BE2C (cell line): ENCODE measurements around the gene SSRP1.
"Not testable (repeated sequence)": the region's sequence is repeated elsewhere in the genome, so short reads cannot be mapped to it uniquely, and the experiment has no call there.

Experiments
- DNase-seq: peaks from one replicate; pipeline ENCODE4 v3.0.0-alpha.2; 2020
- H3K27me3 ChIP-seq: fragments of 250-450 bp; sonication (Bioruptor Pico); 2 replicates; pipeline ENCODE4 v1.5.1; 2020; ENCODE audit warnings: mild to moderate bottlenecking
- H3K36me3 ChIP-seq: fragments of 250-450 bp; sonication (Bioruptor Pico); 2 replicates; pipeline ENCODE4 v1.5.1; 2020; ENCODE audit warnings: mild to moderate bottlenecking
- H3K4me1 ChIP-seq: fragments of 250-450 bp; sonication (Bioruptor Pico); 2 replicates; pipeline ENCODE4 v1.5.1; 2020
- H3K4me3 ChIP-seq: 2 replicates; pipeline ENCODE4 v1.5.1; 2011; ENCODE audit warnings: low read depth, low read length
- H3K9me3 ChIP-seq: fragments of 250-450 bp; sonication (Bioruptor Pico); 2 replicates; pipeline ENCODE4 v1.5.1; 2020
- TF ChIP-seq, protein P1 (sequence below): IDR thresholded peaks from 2 replicates; pipeline ENCODE4 v1.5.1; 2012; ENCODE audit warnings: mild to moderate bottlenecking, low read depth, low read length

The SSRP1 gene

DNA sequence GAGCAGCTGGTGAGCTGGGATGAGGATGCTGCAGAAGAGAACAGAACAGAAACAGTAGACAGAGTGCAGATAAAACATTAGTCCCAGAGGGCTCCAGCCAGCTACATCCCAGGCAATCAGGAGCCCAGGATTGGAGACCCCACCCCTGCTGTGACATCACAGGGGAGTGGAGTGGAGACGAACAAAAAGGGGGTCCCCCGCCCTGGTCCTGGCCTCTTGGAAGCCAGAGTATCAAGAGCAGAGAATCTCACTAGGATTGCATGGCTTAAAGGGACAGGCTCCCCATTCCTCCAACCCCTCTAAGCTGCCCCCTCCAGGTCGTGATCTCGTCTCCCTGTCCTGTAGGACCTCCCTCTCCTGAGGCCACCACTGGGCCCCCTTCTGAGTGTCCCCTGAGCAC lies 2.5 kb upstream of the SSRP1 start, which contains the start of gene P2RX3:
Gene P2RX3 (plus strand): TSS at position 211 of the 400 bp plus-strand sequence. CDS start 199 bp downstream, outside the sequence.
- H3K4me1 ChIP-seq = peaks cover 4% of the 10 kb centered on the region
- no peaks in the 10 kb centered on the region for H3K9me3 ChIP-seq
- no peak within 1 kb of the TSS for H3K4me3 ChIP-seq
- H3K27me3 ChIP-seq = no peaks in the 10 kb centered on the region
- TF ChIP-seq, protein P1, sequence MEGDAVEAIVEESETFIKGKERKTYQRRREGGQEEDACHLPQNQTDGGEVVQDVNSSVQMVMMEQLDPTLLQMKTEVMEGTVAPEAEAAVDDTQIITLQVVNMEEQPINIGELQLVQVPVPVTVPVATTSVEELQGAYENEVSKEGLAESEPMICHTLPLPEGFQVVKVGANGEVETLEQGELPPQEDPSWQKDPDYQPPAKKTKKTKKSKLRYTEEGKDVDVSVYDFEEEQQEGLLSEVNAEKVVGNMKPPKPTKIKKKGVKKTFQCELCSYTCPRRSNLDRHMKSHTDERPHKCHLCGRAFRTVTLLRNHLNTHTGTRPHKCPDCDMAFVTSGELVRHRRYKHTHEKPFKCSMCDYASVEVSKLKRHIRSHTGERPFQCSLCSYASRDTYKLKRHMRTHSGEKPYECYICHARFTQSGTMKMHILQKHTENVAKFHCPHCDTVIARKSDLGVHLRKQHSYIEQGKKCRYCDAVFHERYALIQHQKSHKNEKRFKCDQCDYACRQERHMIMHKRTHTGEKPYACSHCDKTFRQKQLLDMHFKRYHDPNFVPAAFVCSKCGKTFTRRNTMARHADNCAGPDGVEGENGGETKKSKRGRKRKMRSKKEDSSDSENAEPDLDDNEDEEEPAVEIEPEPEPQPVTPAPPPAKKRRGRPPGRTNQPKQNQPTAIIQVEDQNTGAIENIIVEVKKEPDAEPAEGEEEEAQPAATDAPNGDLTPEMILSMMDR = no peak
- peak; percentile 39 for DNase-seq
- peaks cover 12% of the 10 kb centered on the region for H3K36me3 ChIP-seq

DNA sequence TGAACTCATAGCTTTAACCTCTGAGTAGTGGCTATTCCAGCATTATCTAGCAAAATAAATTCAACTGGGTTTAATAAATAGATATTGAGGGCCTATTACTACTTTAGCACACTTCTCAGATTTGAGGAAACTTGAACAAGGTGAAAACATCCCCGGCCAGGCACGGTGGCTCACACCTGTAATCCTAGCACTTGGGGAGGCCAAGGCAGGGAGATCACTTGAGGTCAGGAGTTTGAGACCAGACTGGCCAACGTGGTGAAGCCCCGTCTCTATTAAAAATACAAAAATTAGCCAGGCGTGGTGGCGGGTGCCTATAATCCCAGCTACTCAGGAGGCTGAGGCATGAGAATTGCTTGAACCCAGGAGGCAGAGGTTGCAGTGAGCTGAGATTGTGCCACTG lies 1.2 kb upstream of the SSRP1 start:
- not testable (repeated sequence) for H3K4me3 ChIP-seq, H3K9me3 ChIP-seq, H3K27me3 ChIP-seq, DNase-seq, H3K4me1 ChIP-seq
- H3K36me3 ChIP-seq = peaks cover 25% of the 10 kb centered on the region

DNA sequence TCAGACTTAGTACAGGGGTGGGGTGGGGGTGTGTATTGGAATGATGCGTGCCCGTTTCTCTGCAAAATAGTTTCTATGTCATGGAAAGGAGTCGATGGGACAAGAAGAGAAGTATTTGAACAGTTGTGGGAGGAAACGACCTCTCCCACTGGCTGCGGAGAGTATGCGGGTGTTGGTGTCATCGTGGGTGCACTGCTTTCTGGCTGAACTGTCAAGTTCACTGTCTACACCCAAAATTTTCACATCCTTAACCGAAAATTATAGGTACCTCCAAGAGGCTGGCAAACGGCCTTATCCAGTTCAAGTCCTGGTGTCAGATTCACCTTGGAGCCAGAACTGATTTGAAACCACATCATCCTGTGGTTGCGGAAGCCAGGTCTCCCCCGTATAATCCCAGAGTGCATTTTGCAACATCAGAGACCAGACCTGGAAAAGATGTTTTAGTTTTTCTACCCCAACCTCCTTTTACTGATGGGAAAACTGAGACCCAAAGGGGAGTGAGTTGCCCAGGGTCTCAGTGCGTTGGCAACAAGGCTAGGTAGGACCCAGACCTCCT lies 497 bp upstream of the SSRP1 start:
- Histone ChIP-seq H3K4me1 (peaks cover 4% of the 10 kb centered on the region), H3K36me3 (peaks cover 31% of the 10 kb centered on the region), H3K4me3 (peak overlapping the region; percentile 83), H3K27me3 (no peaks in the 10 kb centered on the region), H3K9me3 (no peaks in the 10 kb centered on the region)
- TF ChIP-seq, protein P1 = no peak
- DNase-seq = no peak

DNA sequence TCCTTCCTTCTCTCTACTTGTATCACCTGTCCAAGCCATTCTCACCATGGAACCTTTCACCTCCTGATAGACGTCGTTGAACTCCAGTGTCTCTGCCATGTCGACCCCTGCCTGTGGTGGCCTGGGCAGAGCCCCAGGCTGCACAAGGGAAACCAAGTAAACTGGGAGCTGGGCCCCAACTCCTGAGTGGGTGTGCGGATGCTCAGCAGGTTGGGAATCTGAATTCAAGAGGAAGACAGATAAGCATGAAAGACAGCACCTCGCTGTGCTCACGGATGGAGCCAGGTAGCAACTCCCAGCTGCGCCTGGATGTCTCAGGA lies 709 bp downstream of the SSRP1 start:
- peak overlapping the region; percentile 83 for H3K4me3 ChIP-seq
- H3K4me1 ChIP-seq = peaks cover 2% of the 10 kb centered on the region; the same call in 1 of the 2 replicates
- H3K9me3 ChIP-seq = no peaks in the 10 kb centered on the region
- H3K27me3 ChIP-seq = no peaks in the 10 kb centered on the region
- TF ChIP-seq, protein P1 = no peak
- DNase-seq = no peak
- peaks cover 43% of the 10 kb centered on the region for H3K36me3 ChIP-seq

DNA sequence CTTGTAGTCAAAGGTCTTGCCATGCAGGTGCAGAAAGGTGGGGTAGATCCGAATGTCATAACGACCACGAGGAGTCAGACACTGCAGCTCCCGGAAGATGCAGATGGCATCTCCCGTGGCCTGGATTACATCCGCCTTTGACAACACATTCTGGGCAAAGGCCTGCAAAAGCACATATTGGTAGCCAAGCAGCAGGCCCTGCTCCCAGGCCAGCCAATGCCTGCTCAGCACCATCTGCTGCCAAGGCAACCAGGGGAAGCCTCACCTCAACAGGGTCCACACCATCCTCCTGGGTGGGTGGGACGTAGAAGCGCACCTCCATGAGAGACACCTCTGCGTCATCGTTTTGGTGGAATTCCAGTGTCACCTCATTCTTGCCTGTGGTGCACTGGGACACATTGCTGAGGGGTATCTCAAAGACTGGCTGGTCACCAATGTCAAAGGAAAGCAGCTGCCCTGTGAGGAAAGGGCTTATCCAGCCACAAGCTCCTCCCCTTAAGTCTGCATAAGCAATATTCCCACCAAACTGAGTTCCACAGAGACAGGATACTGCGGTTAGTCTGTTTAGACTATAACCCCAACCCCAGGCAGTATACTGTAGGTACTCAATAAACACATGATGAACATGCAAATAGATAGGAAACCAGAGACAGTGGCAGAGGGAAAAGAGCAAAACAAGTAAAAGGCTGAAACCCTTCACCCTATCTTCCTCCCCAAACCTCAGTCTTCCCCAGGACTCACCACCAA lies 2.8 kb downstream of the SSRP1 start:
- no peak for DNase-seq
- H3K36me3 ChIP-seq = peaks cover 56% of the 10 kb centered on the region
- no peak overlapping the region for H3K4me3 ChIP-seq
- TF ChIP-seq, protein P1 = no peak
- H3K4me1 ChIP-seq = peaks cover 2% of the 10 kb centered on the region; the same call in 1 of the 2 replicates
- H3K9me3 ChIP-seq = no peaks in the 10 kb centered on the region
- no peaks in the 10 kb centered on the region for H3K27me3 ChIP-seq

DNA sequence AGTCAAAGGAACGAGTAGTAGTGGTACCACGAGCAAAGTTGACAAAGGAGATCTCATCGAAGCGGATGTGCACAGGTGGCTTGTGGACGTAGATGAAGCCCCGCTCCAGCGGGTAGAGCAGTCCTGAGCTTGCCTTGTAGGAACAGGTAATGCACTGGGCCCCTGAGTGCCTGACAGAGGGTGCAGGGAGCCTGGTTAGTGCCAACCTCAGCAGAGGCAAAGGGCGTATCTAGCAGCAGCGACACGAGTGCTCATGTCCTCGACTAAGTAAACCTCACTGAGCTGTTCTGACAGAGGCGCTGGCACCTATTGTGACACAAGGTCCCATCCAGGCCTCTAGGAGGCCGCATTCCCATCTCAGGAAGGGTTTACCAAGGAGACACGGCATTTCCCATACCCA lies 4.0 kb downstream of the SSRP1 start:
- Histone ChIP-seq H3K4me3 (no peak overlapping the region), H3K9me3 (no peaks in the 10 kb centered on the region), H3K4me1 (peaks cover 2% of the 10 kb centered on the region; the same call in 1 of the 2 replicates), H3K27me3 (no peaks in the 10 kb centered on the region), H3K36me3 (peaks cover 62% of the 10 kb centered on the region)
- DNase-seq = no peak
- TF ChIP-seq, protein P1 = no peak
